ENCODE results near the gene TH.

TH gene

GRCh38 chr11:2171591-2172003 is at the start of gene TH:
TSS of gene TH (minus strand) at chr11:2171815. CDS start at chr11:2171786, 29 bp downstream.
- in situ Hi-C loops (cut with HindIII; ENCODE audit: low sequenced_read_pairs): loop anchor here (25.0 kb wide), 1 partner anchor 341 kb away; no protein-coding TSS in a partner anchor

GRCh38 chr11:2221024-2221423 is 49.4 kb upstream of the TH start:
- in situ Hi-C loops (cut with HindIII; ENCODE audit: low sequenced_read_pairs): no loop called here

DNA sequence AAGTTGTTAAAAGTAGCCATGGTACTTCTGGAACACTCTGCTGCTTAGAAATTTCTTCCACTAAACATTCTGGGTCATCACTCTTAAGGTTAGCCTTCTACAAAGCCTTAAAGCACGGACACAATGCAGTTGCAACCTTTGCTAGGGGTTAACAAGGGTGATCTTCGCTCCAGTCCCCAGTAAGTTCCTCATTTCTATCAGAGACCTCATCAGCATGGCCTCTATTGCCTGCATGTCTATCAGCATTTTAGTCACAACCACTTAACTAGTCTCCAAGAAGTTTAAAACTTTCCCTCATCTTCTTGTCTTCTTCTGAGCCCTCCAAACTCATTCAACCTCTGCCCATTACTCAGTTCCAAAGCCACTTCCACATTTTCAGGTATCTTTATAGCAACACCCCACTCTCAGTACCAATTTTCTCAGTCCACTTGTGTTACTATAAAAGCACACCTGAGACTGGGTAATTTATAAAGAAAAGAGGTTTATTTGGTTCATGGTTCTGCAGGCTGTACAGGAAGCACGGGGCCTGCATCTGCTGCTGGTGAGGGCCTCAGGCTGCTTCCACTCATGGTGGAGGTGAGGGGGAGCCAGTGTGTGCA is 48.7 kb upstream of the TH start:
- in situ Hi-C loops (cut with HindIII; ENCODE audit: low sequenced_read_pairs): no loop called here

DNA sequence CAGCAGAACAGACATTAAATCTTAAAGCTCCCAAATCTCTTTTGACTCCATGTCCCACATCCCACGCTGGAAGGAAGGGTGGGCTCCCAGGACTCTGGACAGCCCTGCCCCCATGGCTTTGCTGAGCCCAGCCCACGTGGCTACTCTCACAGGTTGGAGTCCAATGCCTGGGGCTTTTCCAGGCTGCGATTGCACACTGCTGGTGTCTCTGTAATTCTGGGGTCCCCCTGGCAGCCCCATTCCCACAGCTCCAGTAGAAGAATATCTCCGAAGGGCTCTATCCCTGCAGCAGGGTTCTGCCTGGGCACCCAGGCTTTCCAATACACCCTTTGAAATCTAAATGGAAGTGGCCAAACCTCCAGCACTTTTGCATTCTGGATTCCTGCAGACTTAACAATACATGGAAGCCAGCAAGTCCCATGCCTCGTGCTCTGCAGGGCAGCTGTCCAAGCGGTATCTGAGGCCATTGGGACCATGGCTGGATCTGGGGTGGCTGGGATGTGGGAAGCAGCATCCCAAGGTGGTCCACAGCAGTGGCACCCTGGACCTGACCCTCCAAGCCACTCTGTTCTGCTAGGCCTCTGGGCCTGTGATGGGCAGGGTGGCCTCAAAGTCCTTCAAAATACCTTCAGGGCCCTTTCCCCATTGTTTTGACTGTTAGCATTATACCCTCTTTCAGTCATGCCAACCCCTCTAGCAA is 47.9 kb upstream of the TH start:
- in situ Hi-C loops (cut with HindIII; ENCODE audit: low sequenced_read_pairs): no loop called here

DNA sequence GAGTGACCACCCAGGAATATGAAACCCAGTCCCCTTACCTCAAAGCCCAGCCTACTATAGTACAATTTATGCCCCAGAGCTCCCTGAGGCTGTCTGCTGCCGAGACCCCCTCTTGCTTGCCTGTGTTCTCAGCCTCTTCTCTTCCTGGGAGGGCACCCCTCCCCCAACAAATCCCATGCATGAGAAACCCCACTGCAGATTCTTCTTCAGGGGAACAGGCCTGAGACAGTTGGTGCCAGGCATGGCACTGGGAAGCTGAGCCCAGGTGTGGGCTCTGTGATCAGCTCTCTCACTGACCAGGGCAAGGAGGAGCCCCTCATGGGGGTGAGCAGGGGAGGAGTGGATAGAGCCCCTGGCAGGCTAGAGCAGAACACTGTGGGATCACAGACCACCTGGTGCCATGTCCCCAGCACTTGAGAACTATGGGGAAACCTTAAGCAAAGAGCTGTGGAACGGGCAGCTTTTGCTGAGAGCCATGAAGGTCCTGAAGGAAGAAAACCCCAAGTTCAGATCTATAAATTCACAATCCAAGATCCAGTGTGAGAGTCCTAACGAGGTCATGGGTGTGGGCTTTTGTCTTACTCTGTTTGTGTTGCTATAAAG is 46.5 kb upstream of the TH start:
- in situ Hi-C loops (cut with HindIII; ENCODE audit: low sequenced_read_pairs): no loop called here

- in situ Hi-C loops (cut with HindIII; ENCODE audit: low sequenced_read_pairs): no loop called here
Observed at GRCh38 chr11:2217211-2218030, 45.8 kb upstream of the TH start.

- in situ Hi-C loops (cut with HindIII; ENCODE audit: low sequenced_read_pairs): no loop called here
Observed at GRCh38 chr11:2216400-2217064, 44.9 kb upstream of the TH start.

- in situ Hi-C loops (cut with HindIII; ENCODE audit: low sequenced_read_pairs): no loop called here
Observed at GRCh38 chr11:2215561-2216399, 44.2 kb upstream of the TH start.

DNA sequence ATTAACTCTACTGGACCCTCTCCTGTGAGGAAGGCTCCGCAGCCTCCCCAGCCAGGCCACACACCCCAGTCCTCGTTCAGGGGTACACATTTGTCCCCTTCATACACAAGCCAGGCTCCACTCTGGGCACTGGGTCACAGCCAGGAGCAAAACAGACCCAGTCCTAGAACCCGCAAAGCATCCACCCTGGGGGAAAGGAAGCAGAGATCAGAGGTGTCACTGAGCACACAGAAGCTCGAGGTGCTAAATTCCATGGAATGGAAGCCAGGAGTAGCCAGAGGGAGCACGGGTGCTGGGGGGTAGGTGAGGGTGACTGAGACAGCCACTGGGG is 43.6 kb upstream of the TH start:
- in situ Hi-C loops (cut with HindIII; ENCODE audit: low sequenced_read_pairs): no loop called here

DNA sequence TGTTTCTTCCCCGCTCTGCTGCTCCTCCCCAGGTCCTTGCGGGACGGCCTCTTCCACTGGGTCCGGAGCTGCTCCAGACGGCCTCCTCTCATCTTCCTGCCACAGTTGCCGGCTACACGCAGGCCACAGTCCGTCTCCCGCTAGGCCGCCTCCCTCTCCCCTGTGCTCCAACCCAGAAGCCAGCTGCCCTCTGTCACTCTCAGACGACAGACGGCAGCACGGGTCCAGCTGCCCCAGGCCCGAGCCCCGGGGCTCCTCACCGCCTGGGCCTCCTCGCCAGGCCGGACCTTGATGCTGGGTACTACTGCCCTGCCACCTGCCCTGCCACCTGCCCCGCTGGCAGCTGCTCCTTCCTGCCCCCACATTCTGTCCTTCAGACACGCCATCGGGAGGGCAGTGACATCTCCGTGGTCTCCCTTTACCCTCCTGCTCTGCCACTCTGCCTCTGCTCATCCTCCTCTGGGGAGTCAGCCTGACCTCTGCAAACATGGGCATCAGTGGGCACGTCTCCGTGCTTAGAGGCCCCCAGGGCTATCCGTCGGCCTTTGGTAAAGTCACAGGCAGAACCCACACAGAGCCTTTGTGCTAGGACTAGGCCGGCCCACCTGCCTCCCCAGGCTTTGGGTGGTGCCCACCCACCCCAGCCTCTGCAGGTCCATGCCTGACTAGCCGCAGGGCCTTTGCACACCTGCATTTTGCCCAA is 43.1 kb upstream of the TH start:
- in situ Hi-C loops (cut with HindIII; ENCODE audit: low sequenced_read_pairs): loop anchor here (5.0 kb wide), 1 partner anchor 33 kb away; no protein-coding TSS in a partner anchor

DNA sequence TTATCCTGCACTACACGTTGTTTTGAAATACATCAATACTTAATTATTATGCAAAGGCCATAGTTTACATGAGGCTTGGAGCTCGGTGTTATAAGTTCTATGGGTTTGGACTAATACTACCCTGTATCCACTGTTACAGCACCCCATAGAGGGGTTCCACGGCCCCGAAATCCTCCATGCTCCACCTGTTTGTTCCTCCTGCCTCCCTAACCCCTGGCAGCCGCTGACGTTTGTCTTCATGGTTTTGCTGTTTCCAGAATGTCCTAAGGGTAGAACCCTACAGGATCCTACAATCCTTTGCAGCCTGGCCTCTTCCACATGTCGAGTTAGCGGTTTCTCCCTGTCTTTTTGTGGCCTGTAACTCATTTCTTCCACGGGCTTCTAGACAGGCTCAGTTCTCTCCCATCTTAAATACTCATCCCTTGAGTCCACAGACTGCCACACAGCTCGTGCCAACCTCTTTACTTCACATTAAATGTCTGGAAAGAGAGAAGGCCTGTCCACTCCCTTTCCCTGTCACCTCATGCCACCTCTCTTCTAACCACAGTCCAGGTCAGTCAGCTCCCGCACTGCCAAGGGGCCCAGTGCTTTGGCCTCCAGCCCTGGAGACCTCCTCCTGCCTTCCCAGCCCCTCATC is 42.4 kb upstream of the TH start:
- in situ Hi-C loops (cut with HindIII; ENCODE audit: low sequenced_read_pairs): loop anchor here (5.0 kb wide), 1 partner anchor 33 kb away; no protein-coding TSS in a partner anchor

- in situ Hi-C loops (cut with HindIII; ENCODE audit: low sequenced_read_pairs): loop anchor here (5.0 kb wide), 1 partner anchor 34 kb away; no protein-coding TSS in a partner anchor
Observed at GRCh38 chr11:2213384-2213842, 41.8 kb upstream of the TH start.

- in situ Hi-C loops (cut with HindIII; ENCODE audit: low sequenced_read_pairs): loop anchor here (5.0 kb wide), 1 partner anchor 35 kb away; no protein-coding TSS in a partner anchor
Observed at GRCh38 chr11:2212411-2213251, 41.0 kb upstream of the TH start.

DNA sequence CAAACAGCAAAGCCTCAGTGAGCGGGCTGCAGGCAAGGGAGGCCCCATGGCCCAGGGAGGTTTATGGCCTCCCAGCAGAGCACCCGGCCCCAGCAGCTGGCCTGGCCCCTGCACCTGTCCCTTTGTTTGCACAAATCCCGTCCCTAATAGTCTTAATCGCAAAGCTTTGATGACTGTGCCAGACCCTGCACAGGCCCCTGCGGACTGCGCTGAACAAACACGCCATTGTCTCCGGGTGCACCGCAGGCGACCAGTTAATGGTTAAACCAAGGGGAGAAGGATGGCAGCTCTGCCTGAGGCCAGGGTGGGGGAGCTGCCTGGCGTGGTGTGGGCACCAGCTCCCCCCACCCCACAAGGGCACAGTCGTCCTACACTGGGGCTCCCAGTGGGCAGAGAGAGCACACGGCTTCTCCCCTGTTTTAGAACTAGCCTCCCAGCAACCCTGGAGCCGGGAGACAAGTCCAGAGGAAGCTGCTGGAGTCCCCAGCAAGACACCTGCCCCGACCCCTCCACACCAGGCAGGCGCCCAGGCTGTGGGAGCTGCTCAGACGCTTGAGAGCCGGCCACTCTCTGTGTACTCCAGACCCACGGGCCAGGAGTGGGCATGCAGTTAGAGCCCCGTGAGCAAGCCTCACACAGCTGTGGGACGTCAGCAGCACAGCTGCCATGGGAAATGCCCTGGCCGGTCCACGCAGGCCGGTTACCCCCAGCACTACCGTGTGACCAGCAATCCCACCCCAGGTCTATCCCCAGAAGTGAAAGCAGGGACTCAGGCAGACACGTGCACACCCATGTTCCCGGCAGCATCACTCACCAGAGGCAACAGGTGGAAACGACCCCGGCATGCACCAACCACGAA is 39.7 kb upstream of the TH start:
- in situ Hi-C loops (cut with HindIII; ENCODE audit: low sequenced_read_pairs): loop anchor here (5.0 kb wide), 1 partner anchor 36 kb away; no protein-coding TSS in a partner anchor

DNA sequence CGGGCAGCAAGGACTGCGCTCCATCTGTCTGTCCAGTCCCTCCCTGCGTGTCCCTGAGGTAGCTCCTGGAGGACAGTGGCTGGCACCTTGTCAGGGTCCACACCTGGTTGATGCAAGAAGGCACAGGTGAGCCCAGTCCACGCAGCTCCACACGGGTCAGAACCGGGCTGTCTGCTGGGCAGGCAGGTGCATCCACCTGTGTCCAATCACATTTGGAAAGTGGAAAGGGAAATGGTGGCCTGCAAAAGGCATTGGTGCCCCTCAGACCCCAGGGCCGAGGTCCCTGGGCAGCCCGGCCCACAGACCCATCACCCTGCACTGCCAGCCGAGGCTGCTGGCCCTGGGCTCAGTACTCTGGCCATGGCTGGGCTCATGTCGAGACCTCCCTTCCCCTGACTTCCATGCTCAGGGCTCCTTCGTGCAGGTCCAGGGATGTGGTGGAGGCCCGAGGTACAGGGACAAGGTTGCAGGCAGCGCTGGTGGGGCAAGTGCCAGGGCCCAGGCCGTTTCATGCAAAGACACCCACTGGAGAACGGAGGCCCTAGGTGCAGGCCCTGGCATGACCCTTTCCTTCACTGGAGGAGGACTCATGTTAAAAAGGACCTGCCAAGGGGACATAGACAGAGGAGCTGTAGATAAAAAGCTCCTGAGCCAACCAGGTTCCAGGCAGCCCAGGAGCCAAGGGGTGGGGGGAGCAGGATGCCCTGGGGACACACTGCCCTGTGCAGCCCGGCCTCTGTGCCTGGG is 38.9 kb upstream of the TH start:
- in situ Hi-C loops (cut with HindIII; ENCODE audit: low sequenced_read_pairs): loop anchor here (5.0 kb wide), 1 partner anchor 37 kb away; no protein-coding TSS in a partner anchor

DNA sequence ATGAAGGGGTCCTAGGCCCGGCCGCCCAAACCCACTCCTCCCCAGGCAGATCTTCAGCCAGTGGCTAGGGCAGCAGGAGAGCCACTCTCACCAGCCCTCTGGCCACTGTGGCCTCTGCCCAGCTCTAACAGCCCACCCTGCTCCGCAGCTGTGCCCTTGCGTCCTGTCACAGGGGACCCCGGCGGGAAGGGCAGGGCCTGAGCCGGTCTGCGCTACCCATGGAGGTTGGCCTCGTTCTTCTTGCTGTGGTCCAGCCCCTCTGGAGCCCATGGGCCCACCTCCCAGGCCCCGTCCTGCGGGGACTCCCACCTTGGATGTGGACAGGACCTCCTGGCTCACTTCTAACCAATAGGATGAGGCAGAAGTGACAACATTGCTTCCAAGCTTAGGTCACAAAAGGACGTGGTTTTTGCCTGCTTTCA is 38.3 kb upstream of the TH start:
- in situ Hi-C loops (cut with HindIII; ENCODE audit: low sequenced_read_pairs): loop anchor here (5.0 kb wide), 1 partner anchor 37 kb away; no protein-coding TSS in a partner anchor
